Measurements from ENCODE around the gene SLC1A1. TPM values are rescaled to one million over a fixed set of nuclear protein-coding genes. Genes with fewer than 3 reads are reported as not detected.

SLC1A1 gene
- total and polyA plus RNA-seq, 12 donors, result 0.94 to 3.5 (median 1.7) TPM

DNA sequence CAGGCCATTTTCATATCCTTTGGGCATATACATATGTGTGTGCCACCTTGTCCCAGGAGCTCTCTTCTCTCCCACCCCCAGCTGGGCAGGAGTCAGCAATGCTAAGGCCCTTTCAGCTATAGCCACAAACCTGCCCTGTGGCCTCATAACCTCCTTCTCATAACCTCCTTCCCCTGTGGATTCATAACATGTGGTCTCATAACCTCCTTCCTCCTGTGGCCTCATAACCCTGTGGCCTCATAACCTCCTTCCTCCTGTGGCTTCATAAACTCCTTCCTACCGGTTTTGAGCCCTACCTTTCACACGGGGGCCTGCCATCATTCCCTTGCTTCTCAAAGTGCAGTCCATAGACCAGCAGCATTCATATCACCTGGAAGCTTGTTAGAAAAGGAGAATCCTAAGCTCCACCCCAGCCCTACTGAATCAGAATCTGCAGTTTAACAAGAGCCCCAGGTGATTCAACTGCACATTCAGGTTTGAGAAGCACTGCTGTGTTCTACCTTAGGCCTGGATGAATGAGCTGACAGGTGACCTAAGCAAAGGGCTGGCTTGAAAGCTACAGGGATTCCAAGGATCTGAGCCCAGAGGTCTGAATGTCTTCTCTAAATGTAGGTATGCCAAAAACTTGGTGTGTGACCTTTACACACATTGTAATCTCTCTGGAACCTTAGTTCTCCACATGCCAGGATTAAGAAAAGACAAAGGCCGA lies 129.9 kb downstream of the SLC1A1 start:
- Histone ChIP-seq H3K9me3 (no peaks in the 10 kb centered on the region), H3K36me3 (peaks cover 0 to 41% (median 0%) of the 10 kb centered on the region in 9 donors), H3K27ac (no peak overlapping the region), H3K4me1 (peaks cover 0 to 3% (median 0%) of the 10 kb centered on the region in 9 donors), H3K4me3 (no peak overlapping the region), H3K27me3 (no peaks in the 10 kb centered on the region)
- TF ChIP-seq CTCF (IDR thresholded peaks at IDR 0.05), result no peak
- intact Hi-C loops (cut with DNase I), result no loop called here
- ATAC-seq, result no peak
- DNase-seq, result no peak
- 83 to 86% methylated on average over 3 of the region's 3 CpGs for WGBS, 2 donors

GRCh38 chr9:4620881-4621555 lies 130.8 kb downstream of the SLC1A1 start:
- no peak overlapping the region for H3K27ac ChIP-seq
- peaks cover 0 to 3% (median 0%) of the 10 kb centered on the region in 9 donors for H3K4me1 ChIP-seq
- intact Hi-C loops (cut with DNase I), result no loop called here
- WGBS, 2 donors, result 79 to 81% methylated on average over 2 of the region's 2 CpGs
- no peak for TF ChIP-seq CTCF (IDR thresholded peaks at IDR 0.05)
- no peak for DNase-seq
- no peaks in the 10 kb centered on the region for H3K9me3 ChIP-seq
- no peaks in the 10 kb centered on the region for H3K27me3 ChIP-seq
- H3K36me3 ChIP-seq, result peaks cover 0 to 43% (median 0%) of the 10 kb centered on the region in 9 donors
- no peak for ATAC-seq
- no peak overlapping the region for H3K4me3 ChIP-seq

DNA sequence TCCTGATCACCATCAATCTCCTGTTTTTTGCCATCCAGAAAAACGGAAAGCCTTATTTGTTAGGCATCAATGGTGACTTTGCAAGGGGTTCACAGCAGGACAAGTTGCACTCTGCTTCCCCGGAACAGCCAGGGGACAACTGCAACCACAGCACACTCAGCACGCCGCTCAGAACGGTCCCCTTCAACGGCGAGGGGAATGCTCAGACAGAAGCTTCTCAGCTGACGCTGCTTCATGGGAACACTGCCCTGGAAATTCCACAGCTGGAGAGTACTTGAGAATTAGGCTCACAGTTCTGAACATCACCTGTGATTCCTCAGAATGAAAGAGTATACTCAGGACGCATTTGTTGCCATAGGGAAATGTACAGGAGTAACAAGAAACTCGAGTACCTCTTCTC lies 131.7 kb downstream of the SLC1A1 start:
- Histone ChIP-seq H3K9me3 (no peaks in the 10 kb centered on the region), H3K4me1 (peaks cover 0 to 3% (median 0%) of the 10 kb centered on the region in 9 donors), H3K36me3 (peaks cover 0 to 43% (median 0%) of the 10 kb centered on the region in 9 donors), H3K27me3 (no peaks in the 10 kb centered on the region), H3K4me3 (no peak overlapping the region), H3K27ac (no peak overlapping the region)
- ATAC-seq, result no peak
- TF ChIP-seq CTCF (IDR thresholded peaks at IDR 0.05), result no peak
- no peak for DNase-seq
- intact Hi-C loops (cut with DNase I), result no loop called here
- WGBS, 2 donors, result 79 to 80% methylated on average over 10 of the region's 10 CpGs

- no peak for TF ChIP-seq CTCF (IDR thresholded peaks at IDR 0.05)
- ATAC-seq, result no peak
- H3K4me3 ChIP-seq, result no peak overlapping the region
- DNase-seq, result no peak
- 28 to 39% methylated on average over 2 of the region's 2 CpGs for WGBS, 2 donors
- H3K36me3 ChIP-seq, result peaks cover 0 to 5% (median 0%) of the 10 kb centered on the region in 9 donors
- no peaks in the 10 kb centered on the region for H3K27me3 ChIP-seq
- intact Hi-C loops (cut with DNase I), result loop anchor here in 1 of 10 donors (5.0 kb wide), 1 partner anchor 249 kb away; no protein-coding TSS in a partner anchor
- H3K9me3 ChIP-seq, result no peaks in the 10 kb centered on the region
- no peak overlapping the region for H3K27ac ChIP-seq
- no peaks in the 10 kb centered on the region for H3K4me1 ChIP-seq
Observed at GRCh38 chr9:4630836-4631235, 140.6 kb downstream of the SLC1A1 start.

Other genes with a start within 250 kb of the SLC1A1 start
- gene GLIS3, start 190.4 kb upstream of the SLC1A1 start, total RNA-seq, result 1 to 10 TPM; 2.3 to 7.5 (median 3.9) TPM
- gene GLIS3, start 190.4 kb upstream of the SLC1A1 start, polyA plus RNA-seq, result 1 to 10 TPM in 1 of 2 donors, under 1 TPM in 1; 0.90 to 1.8 TPM
- gene PLPP6, start 171.8 kb downstream of the SLC1A1 start, total RNA-seq, result 1 to 10 TPM; 2.2 to 4.1 (median 2.6) TPM
- 1 to 10 TPM; 1.9 to 2.0 TPM for gene PLPP6, start 171.8 kb downstream of the SLC1A1 start, polyA plus RNA-seq
- 1 to 10 TPM in 7 of 10 donors, under 1 TPM in 3; 0.47 to 1.9 (median 1.3) TPM for gene SPATA6L, start 176.0 kb downstream of the SLC1A1 start, total RNA-seq
- gene SPATA6L, start 176.0 kb downstream of the SLC1A1 start, polyA plus RNA-seq, result under 1 TPM; 0.36 to 0.95 TPM
- gene CDC37L1, start 189.1 kb downstream of the SLC1A1 start, total RNA-seq, result 10 to 100 TPM; 29.8 to 58.4 (median 36.6) TPM
- 10 to 100 TPM; 13.4 to 44.8 TPM for gene CDC37L1, start 189.1 kb downstream of the SLC1A1 start, polyA plus RNA-seq

Data from heart right ventricle (tissue), 16 donors.